IPS-11a (cell line): ENCODE data around the gene TICAM1.
A peak's percentile ranks its signal among the peaks of the same experiment; 100 is the strongest.
"Not testable (repeated sequence)": the region's sequence is repeated elsewhere in the genome, so short reads cannot be mapped to it uniquely, and the experiment has no call there.

ENCODE experiments used
- H3K4me3 ChIP-seq: one replicate; pipeline ENCODE4 v1.5.1; 2013; ENCODE audit warnings: low read depth, low read length, control low read depth

The TICAM1 gene

GRCh38 chr19:4806384-4806783, 25.1 kb downstream of the TICAM1 start:
- H3K4me3 ChIP-seq: no peak overlapping the region

- not testable (repeated sequence) for H3K4me3 ChIP-seq
Observed at GRCh38 chr19:4805140-4805539, 26.4 kb downstream of the TICAM1 start.

GRCh38 chr19:4803736-4804695, 27.5 kb downstream of the TICAM1 start:
- H3K4me3 ChIP-seq: no peak overlapping the region

DNA sequence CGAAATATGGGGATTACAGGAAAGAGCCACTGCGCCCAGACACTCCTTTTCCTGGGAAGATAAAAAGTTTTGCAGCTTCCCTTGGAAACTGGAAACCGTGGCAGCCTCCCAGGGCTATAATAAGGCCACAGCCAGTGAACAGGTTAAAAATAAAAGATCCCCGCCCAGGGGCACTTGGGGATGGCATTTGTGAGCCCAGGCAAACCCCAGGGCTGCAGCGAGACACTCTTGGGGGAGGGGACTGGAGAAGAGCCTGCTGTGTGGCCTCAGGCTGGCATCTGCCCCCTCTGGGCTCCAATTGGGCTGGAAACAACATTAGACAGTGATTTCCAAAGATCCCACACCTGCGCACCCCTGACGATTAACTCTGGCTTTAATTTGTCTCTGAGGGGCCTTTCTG, 28.8 kb downstream of the TICAM1 start:
- no peak overlapping the region for H3K4me3 ChIP-seq

DNA sequence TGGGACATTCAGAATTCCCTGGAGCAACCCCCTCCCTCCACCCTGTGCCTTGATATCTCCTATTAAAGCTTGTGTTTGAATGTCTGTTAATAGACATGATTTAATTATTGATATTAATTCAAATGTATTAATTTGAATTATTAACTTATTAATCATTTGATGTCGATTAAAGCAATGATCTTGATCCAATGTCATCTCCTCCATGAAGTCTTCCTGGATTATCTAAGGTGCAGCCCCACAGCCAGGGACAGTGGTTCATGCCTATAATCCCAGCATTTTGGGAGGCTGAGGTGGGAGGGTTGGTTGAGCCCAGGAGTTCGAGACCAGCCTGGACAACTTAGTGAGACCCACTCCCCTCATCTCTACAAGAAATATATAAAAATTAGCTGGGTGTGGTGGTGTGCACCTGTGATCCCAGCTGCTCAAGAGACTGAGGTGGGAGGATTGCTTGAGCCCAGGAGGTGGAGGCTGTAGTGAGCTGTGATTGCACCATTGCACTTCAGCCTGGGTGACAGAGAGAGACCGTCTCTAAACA, 30.4 kb downstream of the TICAM1 start:
- no peak overlapping the region for H3K4me3 ChIP-seq

- H3K4me3 ChIP-seq: no peak overlapping the region
Observed at GRCh38 chr19:4800591-4801081, 30.9 kb downstream of the TICAM1 start.

DNA sequence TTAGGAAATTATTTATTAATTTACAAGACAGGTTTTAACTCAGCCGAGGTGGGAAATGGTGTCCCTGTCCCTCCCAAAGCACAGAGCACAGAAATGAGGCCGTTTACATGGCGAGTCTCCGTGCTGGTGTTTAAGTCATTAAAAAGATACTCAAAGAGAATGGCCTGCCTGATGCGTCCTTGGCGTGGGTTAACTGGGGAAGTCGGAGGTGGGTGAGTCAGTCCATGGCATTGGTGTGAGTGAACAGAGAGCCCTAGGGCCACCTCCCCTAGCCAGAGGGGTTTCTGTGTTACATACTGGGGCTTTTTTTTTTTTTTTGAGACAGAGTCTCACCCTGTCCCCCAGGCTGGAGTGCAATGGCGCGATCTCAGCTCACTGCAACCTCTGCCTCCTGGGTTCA, 36.1 kb downstream of the TICAM1 start:
- H3K4me3 ChIP-seq: no peak overlapping the region

DNA sequence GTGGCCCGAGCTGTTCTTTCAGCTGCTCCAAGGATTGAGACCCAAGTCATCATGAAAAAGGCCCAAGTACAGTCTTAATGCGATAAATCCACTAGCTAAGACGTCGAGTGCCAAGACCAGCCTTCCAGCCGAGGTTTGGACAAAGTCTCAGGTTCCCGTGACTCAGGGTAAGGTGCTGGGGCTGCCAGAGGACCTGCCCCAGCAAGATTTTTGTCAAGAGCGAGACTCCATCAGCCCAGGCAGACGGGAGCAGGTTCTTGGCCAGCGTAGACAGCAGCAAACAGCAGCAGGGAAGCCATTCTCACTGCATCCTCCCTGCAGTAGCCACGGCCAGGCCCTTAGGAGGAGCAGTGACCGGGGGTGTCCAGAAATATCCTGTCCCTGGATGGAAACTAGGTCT, 36.5 kb downstream of the TICAM1 start:
- no peak overlapping the region for H3K4me3 ChIP-seq

- not testable (repeated sequence) for H3K4me3 ChIP-seq
Observed at GRCh38 chr19:4793278-4793677, 38.2 kb downstream of the TICAM1 start.

DNA sequence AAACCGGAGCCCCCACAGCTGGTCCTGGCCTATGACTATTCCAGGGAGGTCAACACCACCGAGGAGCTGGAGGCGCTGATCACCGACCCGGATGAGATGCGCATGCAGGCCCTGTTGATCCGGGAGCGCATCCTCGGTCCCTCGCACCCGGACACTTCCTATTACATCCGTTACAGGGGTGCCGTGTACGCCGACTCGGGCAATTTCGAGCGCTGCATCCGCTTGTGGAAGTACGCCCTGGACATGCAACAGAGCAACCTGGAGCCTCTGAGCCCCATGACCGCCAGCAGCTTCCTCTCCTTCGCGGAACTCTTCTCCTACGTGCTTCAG, 38.7 kb downstream of the TICAM1 start:
- not testable (repeated sequence) for H3K4me3 ChIP-seq

- peak overlapping the region; percentile 95 for H3K4me3 ChIP-seq
Observed at GRCh38 chr19:4792019-4792865, 39.3 kb downstream of the TICAM1 start.

DNA sequence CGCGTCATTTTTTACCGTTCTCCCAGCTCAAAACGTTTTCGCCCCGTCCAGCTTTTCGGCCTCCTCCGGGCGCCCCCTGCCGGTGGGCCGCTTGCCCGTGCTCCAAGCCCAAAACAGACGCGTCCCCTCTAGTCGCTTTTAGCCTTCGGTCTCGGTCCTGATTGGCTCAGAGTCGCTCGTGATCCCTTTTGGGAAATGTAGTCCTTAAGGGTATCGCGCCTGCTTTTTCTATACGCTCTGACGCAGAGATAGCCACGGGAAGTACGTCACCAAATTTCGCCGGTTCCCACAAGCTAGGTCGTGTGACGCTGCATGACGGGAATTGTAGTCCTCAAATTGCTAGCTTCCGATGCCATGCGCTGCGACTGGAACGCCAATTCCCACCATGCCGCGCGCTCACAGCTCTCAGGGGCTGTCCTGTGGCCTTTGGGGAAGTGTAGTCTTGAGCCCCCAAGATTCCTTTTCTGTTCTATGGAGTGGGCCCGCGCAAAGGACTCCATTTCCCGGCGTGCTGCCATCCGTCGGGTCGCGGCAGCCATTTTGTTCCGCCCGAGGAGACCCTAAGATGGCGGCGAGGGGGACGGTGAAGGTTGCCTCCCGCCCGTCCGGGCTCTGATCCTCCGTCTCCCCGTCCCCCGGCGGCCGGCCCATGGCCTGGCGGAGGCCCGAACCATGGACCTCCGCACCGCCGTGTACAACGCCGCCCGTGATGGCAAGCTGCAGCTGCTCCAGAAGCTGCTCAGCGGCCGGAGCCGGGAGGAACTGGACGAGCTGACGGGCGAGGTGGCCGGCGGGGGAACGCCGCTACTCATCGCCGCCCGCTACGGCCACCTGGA, 40.1 kb downstream of the TICAM1 start, which contains the start of gene FEM1A:
Gene FEM1A (plus strand): TSS at position 552 of the 836 bp plus-strand sequence. CDS start 121 bp downstream, at position 673.
- H3K4me3 ChIP-seq: peak within 1 kb of the TSS; percentile 95

GRCh38 chr19:4786412-4787016, 45.0 kb downstream of the TICAM1 start:
- not testable (repeated sequence) for H3K4me3 ChIP-seq

DNA sequence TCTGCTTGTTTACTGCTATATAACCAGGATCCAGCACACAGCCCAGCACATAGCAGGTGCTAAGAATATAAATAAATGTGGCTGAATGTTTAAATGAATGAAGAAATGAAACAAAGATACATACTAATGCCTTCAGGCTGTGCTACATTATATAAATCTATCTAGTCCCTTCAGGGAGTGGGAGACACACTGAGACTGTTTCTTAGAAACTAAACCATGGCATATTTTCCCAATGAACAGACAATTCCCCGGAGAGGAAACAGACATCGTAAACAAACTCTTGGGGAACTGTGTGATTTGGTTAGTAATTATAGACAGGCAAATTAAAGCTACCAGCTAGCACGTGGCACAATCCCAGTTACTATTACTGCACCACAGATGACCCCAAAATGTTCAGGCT, 49.7 kb downstream of the TICAM1 start:
- H3K4me3 ChIP-seq: no peak overlapping the region

GRCh38 chr19:4780860-4781259, 50.7 kb downstream of the TICAM1 start:
- H3K4me3 ChIP-seq: no peak overlapping the region

DNA sequence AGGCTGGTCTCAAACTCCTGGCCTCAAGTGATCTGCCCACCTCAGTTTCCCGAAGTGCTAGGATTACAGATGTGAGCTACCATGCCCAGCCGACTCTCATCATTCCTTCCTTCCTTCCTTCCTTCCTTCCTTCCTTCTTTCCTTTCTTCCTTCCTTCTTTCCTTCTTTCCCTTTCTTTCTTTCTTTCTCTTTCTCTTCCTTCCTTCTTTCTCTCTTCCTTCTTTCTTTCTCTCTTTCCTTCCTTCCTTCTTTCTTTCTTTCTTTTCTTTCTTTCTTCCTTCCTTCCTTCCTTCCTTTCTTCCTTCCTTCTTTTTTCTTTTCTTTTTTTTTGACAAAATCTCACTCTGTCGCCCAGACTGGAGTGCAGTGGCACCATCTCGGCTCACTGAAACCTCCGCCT, 53.4 kb downstream of the TICAM1 start:
- not testable (repeated sequence) for H3K4me3 ChIP-seq

DNA sequence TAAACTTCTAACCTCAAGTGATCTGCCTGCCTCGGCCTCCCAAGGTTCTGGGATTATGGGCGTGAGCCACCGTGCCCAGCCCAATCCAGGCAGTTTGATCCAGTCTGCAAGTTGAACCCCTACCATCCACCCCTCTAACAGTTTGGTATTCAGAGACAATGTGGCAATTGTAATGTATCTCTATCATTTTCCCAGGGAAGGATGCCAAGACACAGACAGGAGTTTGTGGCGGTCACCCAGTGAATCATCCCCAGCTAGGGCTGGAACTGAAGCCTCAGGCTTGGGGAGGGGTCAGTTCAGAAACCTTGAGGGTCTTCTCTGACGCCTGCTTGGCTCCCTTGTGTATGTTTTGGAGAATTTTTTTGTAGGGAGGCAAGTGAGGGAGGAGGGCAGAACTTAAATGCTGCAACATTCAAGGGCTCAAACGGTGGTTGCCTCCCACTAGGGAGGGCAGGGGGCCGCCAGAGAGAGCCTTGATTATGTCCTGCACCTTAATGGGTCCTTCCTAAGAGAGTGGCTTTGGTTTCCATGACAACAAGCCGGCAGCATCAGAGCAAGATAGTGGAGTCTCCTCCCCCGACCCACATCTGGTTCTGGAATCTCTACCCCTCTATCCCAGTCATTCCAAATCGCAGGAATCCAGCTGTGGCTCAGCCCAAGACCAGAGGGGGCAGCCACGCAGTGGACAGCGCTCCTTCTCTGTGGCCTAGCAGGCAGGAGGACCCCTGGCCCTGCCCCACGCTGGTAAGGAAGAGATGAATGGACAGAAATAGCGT, 54.9 kb downstream of the TICAM1 start:
- H3K4me3 ChIP-seq: no peak overlapping the region

- H3K4me3 ChIP-seq: no peak overlapping the region
Observed at GRCh38 chr19:4775627-4776152, 55.8 kb downstream of the TICAM1 start.

DNA sequence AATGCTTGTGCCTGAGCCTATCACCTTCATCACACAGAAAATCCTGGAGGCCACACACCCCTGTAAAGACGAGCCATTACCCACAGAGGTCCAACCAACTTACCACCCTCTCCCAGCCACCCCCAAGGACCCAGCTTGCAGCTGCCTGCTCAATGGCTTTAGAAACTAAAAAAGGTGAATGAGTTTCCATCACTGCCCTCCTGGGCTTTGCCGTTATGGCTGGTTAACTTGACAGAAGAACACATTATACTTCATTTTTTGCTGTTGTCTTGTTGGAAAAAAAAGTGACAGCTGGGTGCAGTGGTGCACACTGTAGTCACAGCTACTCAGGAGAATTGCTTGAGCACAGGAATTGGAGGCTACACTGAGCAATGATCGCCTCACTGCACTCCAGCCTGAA, 57.4 kb downstream of the TICAM1 start:
- no peak overlapping the region for H3K4me3 ChIP-seq
